GM18861 (cell line): Measurements from ENCODE around the gene ADGRF4.
"Not testable (repeated sequence)": the region's sequence is repeated elsewhere in the genome, so short reads cannot be mapped to it uniquely, and the experiment has no call there.

Source experiments
- ATAC-seq: cut with Tn5 transposase; IDR thresholded peaks from one replicate; pipeline ENCODE4 v1.9.1; 2021; ENCODE audit not compliant: unreplicated experiment

Gene ADGRF4

GRCh38 chr6:47733879-47734558 is 35.6 kb downstream of the ADGRF4 start:
- ATAC-seq, result peak; percentile 85

GRCh38 chr6:47734831-47735481 is 36.6 kb downstream of the ADGRF4 start:
- ATAC-seq, result no peak

GRCh38 chr6:47736083-47736700 is 37.8 kb downstream of the ADGRF4 start:
- no peak for ATAC-seq

GRCh38 chr6:47737406-47737805 is 39.0 kb downstream of the ADGRF4 start:
- no peak for ATAC-seq

- no peak for ATAC-seq
These were observed 42.3 kb downstream of the ADGRF4 start for GRCh38 chr6:47740714-47741113.

- no peak for ATAC-seq
These were observed 43.4 kb downstream of the ADGRF4 start for GRCh38 chr6:47741807-47742206.

GRCh38 chr6:47743744-47744143 is 45.4 kb downstream of the ADGRF4 start:
- ATAC-seq, result no peak

GRCh38 chr6:47745269-47745668 is 46.9 kb downstream of the ADGRF4 start:
- ATAC-seq, result not testable (repeated sequence)

- ATAC-seq, result no peak
These were observed 51.4 kb downstream of the ADGRF4 start for GRCh38 chr6:47749757-47750156.

GRCh38 chr6:47752801-47753200 is 54.4 kb downstream of the ADGRF4 start:
- no peak for ATAC-seq

GRCh38 chr6:47759364-47759763 is 61.0 kb downstream of the ADGRF4 start:
- ATAC-seq, result no peak

- ATAC-seq, result no peak
These were observed 64.1 kb downstream of the ADGRF4 start for GRCh38 chr6:47762502-47762901.

- ATAC-seq, result no peak
These were observed 68.1 kb downstream of the ADGRF4 start for GRCh38 chr6:47766445-47766844.

GRCh38 chr6:47767102-47767501 is 68.7 kb downstream of the ADGRF4 start:
- no peak for ATAC-seq

- no peak for ATAC-seq
These were observed 71.6 kb downstream of the ADGRF4 start for GRCh38 chr6:47769982-47770381.
